ENCODE measurements around the gene BAX.

The BAX gene

DNA sequence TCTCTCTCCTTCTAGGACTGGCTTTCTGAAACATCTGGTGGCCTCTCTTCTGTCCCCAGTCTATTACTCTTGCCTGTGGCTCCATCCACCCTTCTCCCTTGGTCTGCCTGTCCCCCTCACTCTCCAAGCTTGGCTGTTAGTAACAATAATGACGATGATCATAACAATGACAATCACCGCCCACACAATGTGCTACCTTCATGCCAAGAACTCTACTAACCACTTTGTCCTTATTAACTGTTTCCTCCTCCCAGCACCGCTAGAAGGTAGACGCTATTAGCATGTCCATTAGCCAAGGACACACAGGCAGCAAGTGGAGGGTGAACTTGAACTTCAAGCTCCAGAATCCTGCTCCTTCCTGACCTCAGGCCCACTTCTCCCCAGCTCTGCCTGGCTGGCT lies 35.7 kb downstream of the BAX start:
- peaks cover 35% of the 10 kb centered on the region for H3K36me3 ChIP-seq (replicated peaks)
- H3K4me3 ChIP-seq (ENCODE audit: low read depth, low read length) = no peak overlapping the region
- no peaks in the 10 kb centered on the region for H3K27me3 ChIP-seq (replicated peaks)
- H3K27ac ChIP-seq = no peak overlapping the region
- no peak for TF ChIP-seq CTCF (IDR thresholded peaks at IDR 0.05; ENCODE audit: low read depth, low read length, missing control alignments)
- in situ Hi-C loops (cut with HindIII; ENCODE audit: low pct_ligation_motif_present, low sequenced_read_pairs) = no loop called here
- no peak for DNase-seq

DNA sequence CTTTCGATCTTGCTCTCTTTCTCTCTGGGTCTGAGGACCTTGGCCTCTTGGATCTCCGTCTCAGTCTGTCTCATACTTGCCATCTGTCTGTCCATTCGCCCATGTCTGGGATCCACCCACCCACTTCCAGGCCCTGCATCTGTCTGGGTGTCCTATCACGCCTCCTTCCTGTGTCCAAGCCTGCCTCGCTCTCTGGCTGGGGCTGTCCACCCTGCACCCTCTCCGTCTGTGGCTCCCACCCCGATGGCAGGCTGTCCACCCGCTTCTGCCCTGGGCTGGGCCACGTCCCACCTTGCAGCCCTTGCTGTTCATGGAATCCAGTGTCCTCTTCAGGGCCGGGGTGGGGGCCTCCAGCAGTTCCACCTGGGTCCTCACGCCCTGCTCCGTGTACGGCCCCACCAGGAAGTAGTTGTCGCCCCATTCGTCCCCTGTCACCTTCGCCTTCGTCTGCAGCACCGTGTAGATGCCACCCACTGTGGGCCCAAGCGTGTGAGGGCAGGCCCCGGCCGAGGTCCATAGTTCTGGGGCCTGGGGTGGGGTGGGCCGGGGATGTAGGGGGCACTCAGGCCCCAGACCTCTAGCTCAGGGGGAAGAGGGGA lies 36.4 kb downstream of the BAX start:
- in situ Hi-C loops (cut with HindIII; ENCODE audit: low pct_ligation_motif_present, low sequenced_read_pairs) = no loop called here
- TF ChIP-seq CTCF (IDR thresholded peaks at IDR 0.05; ENCODE audit: low read depth, low read length, missing control alignments) = no peak
- Histone ChIP-seq H3K27me3 (replicated peaks) (no peaks in the 10 kb centered on the region), H3K27ac (no peak overlapping the region), H3K4me3 (ENCODE audit: low read depth, low read length) (no peak overlapping the region), H3K36me3 (replicated peaks) (peaks cover 28% of the 10 kb centered on the region)
- DNase-seq = no peak

- in situ Hi-C loops (cut with HindIII; ENCODE audit: low pct_ligation_motif_present, low sequenced_read_pairs) = no loop called here
- DNase-seq = peak; percentile 77
- Histone ChIP-seq H3K27ac (peak overlapping the region; percentile 65), H3K27me3 (replicated peaks) (no peaks in the 10 kb centered on the region), H3K36me3 (replicated peaks) (peaks cover 21% of the 10 kb centered on the region), H3K4me3 (ENCODE audit: low read depth, low read length) (peak overlapping the region; percentile 91)
- TF ChIP-seq CTCF (IDR thresholded peaks at IDR 0.05; ENCODE audit: low read depth, low read length, missing control alignments) = no peak
Observed at GRCh38 chr19:48991873-48992580, 37.4 kb downstream of the BAX start.

GRCh38 chr19:48992581-48993174 lies 38.0 kb downstream of the BAX start:
- H3K4me3 ChIP-seq (ENCODE audit: low read depth, low read length) = peak overlapping the region; percentile 91
- peaks cover 18% of the 10 kb centered on the region for H3K36me3 ChIP-seq (replicated peaks)
- no peak for DNase-seq
- no peak for TF ChIP-seq CTCF (IDR thresholded peaks at IDR 0.05; ENCODE audit: low read depth, low read length, missing control alignments)
- in situ Hi-C loops (cut with HindIII; ENCODE audit: low pct_ligation_motif_present, low sequenced_read_pairs) = no loop called here
- H3K27me3 ChIP-seq (replicated peaks) = no peaks in the 10 kb centered on the region
- H3K27ac ChIP-seq = peak overlapping the region; percentile 65

DNA sequence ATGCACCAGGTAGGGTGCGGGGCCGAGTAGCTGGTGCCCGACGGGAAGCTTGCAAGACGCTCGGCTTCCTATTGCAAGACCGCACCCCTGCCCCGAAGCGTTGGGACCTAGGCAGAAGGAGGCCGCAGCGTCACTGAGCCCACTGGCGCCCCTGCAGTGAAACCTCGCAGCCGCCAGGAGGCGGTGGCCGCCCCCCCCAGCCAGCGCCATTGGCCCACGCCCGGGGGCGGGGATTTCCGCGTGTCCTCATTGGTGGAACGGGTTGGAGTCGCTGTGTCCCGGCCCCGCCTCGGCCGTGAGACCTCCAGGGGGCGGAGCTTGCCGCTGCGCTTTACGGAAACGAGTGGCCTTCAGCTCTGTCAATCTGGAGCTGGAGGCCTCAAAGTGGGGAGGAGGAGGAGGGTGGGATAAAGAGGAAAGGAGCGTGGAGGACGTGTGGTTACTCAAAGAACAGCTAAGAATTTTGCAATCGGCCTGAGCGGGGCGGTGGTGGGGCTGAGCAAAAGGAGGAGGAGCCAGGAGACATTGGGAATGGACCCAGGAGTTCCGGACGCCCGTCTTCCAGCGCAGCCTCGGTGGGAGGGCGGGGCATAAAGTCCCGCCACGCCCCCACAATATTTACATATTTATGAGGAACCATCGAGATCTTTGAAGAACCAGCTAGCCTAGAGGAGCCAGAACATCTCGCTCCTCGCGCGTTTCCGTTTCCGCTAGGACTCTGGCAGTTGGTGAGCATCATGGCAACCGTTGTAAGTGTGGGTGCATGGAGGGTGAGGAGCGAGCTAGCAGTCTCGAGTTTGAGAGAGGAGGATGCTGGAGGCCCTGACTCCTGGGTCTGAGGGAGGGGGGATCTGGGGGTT lies 38.7 kb downstream of the BAX start, which contains the start of the genes GYS1 and RUVBL2:
TSS of gene GYS1 (minus strand) at position 135 of the 860 bp plus-strand sequence. CDS start 197 bp downstream, outside the sequence.
TSS of gene RUVBL2 (plus strand) at position 713 of the 860 bp plus-strand sequence. CDS start at position 738, 25 bp downstream.
- peak; percentile 99 for DNase-seq
- in situ Hi-C loops (cut with HindIII; ENCODE audit: low pct_ligation_motif_present, low sequenced_read_pairs) = no loop called here
- Histone ChIP-seq H3K4me3 (ENCODE audit: low read depth, low read length) (peak within 1 kb of the TSS; percentile 91), H3K36me3 (replicated peaks) (peaks cover 14% of the 10 kb centered on the region), H3K27ac (peak within 1 kb of the TSS; percentile 66), H3K27me3 (replicated peaks) (no peaks in the 10 kb centered on the region)
- TF ChIP-seq CTCF (IDR thresholded peaks at IDR 0.05; ENCODE audit: low read depth, low read length, missing control alignments) = peak; percentile 84

Measured in brain microvascular endothelial cell (primary cell).